WTC11 (cell line): Measurements from ENCODE around the gene JTB. TPM values are rescaled to one million over a fixed set of nuclear protein-coding genes. Genes with fewer than 3 reads are reported as not detected.

Source experiments
- ATAC-seq: fragments of 200-7000 bp; cut with Tn5 transposase; 2 replicates; pipeline ENCODE4 v1.10.0; 2021; ENCODE audit warnings: mild to moderate bottlenecking, moderate library complexity
- CTCF ChIA-PET: fragments of 300-600 bp; sonication (Branson Sonifier 250); formaldehyde crosslinking; loops from one replicate; lab custom pipeline; 2021; ENCODE audit warnings: antibody characterized with exemption; lab: Charles Lee
- POLR2A ChIA-PET: fragments of 350-600 bp; sonication (Branson Sonifier 250); formaldehyde crosslinking; loops from one replicate; lab custom pipeline; 2021; ENCODE audit warnings: antibody characterized with exemption; lab: Charles Lee
- DNase-seq: peaks from one replicate; pipeline ENCODE4 v3.0.0; 2021; ENCODE audit warnings: low spot score
- H3K27ac Mint-ChIP-seq: 2 replicates; pipeline ENCODE4 v1.8.0; 2021; ENCODE audit warnings: mixed read lengths
- H3K27me3 Mint-ChIP-seq: 2 replicates; pipeline ENCODE4 v1.8.0; 2021; ENCODE audit warnings: low read depth, mild to moderate bottlenecking, moderate library complexity, mixed read lengths
- H3K36me3 Mint-ChIP-seq: 2 replicates; pipeline ENCODE4 v1.8.0; 2021; ENCODE audit warnings: mixed read lengths
- H3K4me1 Mint-ChIP-seq: 2 replicates; pipeline ENCODE4 v1.8.0; 2022; ENCODE audit warnings: mixed read lengths
- H3K4me3 Mint-ChIP-seq: 2 replicates; pipeline ENCODE4 v1.8.0; 2021; ENCODE audit warnings: mild to moderate bottlenecking, moderate library complexity, mixed read lengths
- H3K9me3 Mint-ChIP-seq: 2 replicates; pipeline ENCODE4 v1.8.0; 2021; ENCODE audit warnings: mixed read lengths
- CREB1 ChIP-seq: sonication (generic); formaldehyde crosslinking; IDR thresholded peaks from 2 replicates; pipeline ENCODE4 v1.8.0; 2023; ENCODE audit warnings: mild to moderate bottlenecking, missing genetic modification reagents
- ETV6 ChIP-seq: sonication (generic); formaldehyde crosslinking; IDR thresholded peaks from 2 replicates; pipeline ENCODE4 v1.8.1; 2022; ENCODE audit warnings: mild to moderate bottlenecking, missing genetic modification reagents
- FOXP1 ChIP-seq: sonication (generic); formaldehyde crosslinking; IDR thresholded peaks from 2 replicates; pipeline ENCODE4 v1.8.0; 2022; ENCODE audit warnings: missing genetic modification reagents, mild to moderate bottlenecking, moderate library complexity, borderline replicate concordance
- JUN ChIP-seq: sonication (generic); formaldehyde crosslinking; IDR thresholded peaks from 2 replicates; pipeline ENCODE4 v1.8.0; 2023; ENCODE audit warnings: mild to moderate bottlenecking, missing genetic modification reagents
- KAT7 ChIP-seq: sonication (generic); formaldehyde crosslinking; IDR thresholded peaks from 2 replicates; pipeline ENCODE4 v1.8.1; 2023; ENCODE audit warnings: missing genetic modification reagents, mild to moderate bottlenecking, borderline replicate concordance
- MYBL2 ChIP-seq: sonication (generic); formaldehyde crosslinking; IDR thresholded peaks from 2 replicates; pipeline ENCODE4 v1.8.1; 2023; ENCODE audit warnings: mild to moderate bottlenecking, moderate library complexity, missing genetic modification reagents
- NFATC4 ChIP-seq: fragments of 250-450 bp; sonication (Bioruptor Pico); IDR thresholded peaks from 2 replicates; pipeline ENCODE4 v1.9.0; 2021; ENCODE audit warnings: mild to moderate bottlenecking
- NFYB ChIP-seq: sonication (generic); formaldehyde crosslinking; conservative IDR thresholded peaks from 2 replicates; pipeline ENCODE4 v1.8.0; 2022; ENCODE audit warnings: low read depth, missing genetic modification reagents
- NR3C1 ChIP-seq: sonication (generic); formaldehyde crosslinking; conservative IDR thresholded peaks from 2 replicates; pipeline ENCODE4 v1.8.1; 2023; ENCODE audit warnings: low read depth, mild to moderate bottlenecking, missing genetic modification reagents
- ZNF219 ChIP-seq: sonication (generic); formaldehyde crosslinking; IDR thresholded peaks from 2 replicates; pipeline ENCODE4 v1.8.0; 2023; ENCODE audit warnings: missing genetic modification reagents, mild to moderate bottlenecking, borderline replicate concordance
- ZNF423 ChIP-seq: fragments of 250-450 bp; sonication (Bioruptor Pico); IDR thresholded peaks from 2 replicates; pipeline ENCODE4 v2.1.2; 2022; ENCODE audit warnings: mild to moderate bottlenecking, moderate library complexity
- total RNA-seq: library from RNA; stranded (reverse); gene quantifications from 3 replicates; pipeline ENCODE4 v1.2.3, GENCODE V29; 2021
- TF ChIP-seq, protein P1 (sequence below): sonication (generic); formaldehyde crosslinking; IDR thresholded peaks from 2 replicates; pipeline ENCODE4 v1.8.1; 2023; ENCODE audit warnings: mild to moderate bottlenecking, missing genetic modification reagents, borderline replicate concordance
- TF ChIP-seq, protein P2 (sequence below): sonication (generic); formaldehyde crosslinking; IDR thresholded peaks from 2 replicates; pipeline ENCODE4 v1.8.0; 2022; ENCODE audit warnings: missing genetic modification reagents
- TF ChIP-seq, protein P3 (sequence below): sonication (generic); formaldehyde crosslinking; IDR thresholded peaks from 2 replicates; pipeline ENCODE4 v1.8.1; 2022; ENCODE audit warnings: mild to moderate bottlenecking, moderate library complexity, missing genetic modification reagents
- TF ChIP-seq, protein P4 (sequence below): fragments of 250-450 bp; sonication (Bioruptor Pico); conservative IDR thresholded peaks from 2 replicates; pipeline ENCODE4 v1.9.0; 2021; ENCODE audit warnings: mild to moderate bottlenecking
- TF ChIP-seq, protein P5 (sequence below): fragments of 200-600 bp; IDR thresholded peaks from 2 replicates; pipeline ENCODE4 v1.8.0; 2022; ENCODE audit warnings: antibody characterized with exemption
- TF ChIP-seq, protein P6 (sequence below): sonication (generic); formaldehyde crosslinking; IDR thresholded peaks from 2 replicates; pipeline ENCODE4 v1.8.0; 2022; ENCODE audit warnings: mild to moderate bottlenecking, missing genetic modification reagents
- TF ChIP-seq, protein P7 (sequence below): sonication (generic); formaldehyde crosslinking; IDR thresholded peaks from 2 replicates; pipeline ENCODE4 v1.8.0; 2022; ENCODE audit warnings: mild to moderate bottlenecking, missing genetic modification reagents

Gene JTB
- total RNA-seq, 1 experiment from 2014 or later, result 90.3 TPM

DNA sequence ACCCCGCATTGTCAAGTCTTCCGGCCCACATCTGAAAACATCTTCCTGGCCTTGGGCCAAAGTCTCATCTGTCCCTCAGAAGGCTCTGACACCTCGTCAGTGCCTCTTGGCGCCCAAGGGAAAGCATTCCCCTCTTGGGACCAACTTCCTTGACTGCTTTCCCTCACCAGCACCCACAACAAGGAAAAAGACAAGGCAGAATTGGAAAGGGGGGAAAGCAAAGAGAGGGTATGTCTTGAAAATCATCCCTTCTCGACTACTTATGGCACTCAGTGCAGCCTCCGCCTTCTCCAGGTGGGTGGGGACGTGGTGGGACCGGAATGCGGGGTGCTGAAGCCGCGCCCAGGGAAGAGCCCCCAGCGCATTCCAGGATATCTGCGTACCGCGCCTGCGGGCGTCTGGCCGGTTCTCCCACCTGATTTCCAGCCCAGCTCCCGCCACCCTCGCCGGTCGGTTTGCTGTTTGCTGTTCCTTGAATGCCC lies 13.6 kb downstream of the JTB start (continued):
- TF ChIP-seq, protein P1, sequence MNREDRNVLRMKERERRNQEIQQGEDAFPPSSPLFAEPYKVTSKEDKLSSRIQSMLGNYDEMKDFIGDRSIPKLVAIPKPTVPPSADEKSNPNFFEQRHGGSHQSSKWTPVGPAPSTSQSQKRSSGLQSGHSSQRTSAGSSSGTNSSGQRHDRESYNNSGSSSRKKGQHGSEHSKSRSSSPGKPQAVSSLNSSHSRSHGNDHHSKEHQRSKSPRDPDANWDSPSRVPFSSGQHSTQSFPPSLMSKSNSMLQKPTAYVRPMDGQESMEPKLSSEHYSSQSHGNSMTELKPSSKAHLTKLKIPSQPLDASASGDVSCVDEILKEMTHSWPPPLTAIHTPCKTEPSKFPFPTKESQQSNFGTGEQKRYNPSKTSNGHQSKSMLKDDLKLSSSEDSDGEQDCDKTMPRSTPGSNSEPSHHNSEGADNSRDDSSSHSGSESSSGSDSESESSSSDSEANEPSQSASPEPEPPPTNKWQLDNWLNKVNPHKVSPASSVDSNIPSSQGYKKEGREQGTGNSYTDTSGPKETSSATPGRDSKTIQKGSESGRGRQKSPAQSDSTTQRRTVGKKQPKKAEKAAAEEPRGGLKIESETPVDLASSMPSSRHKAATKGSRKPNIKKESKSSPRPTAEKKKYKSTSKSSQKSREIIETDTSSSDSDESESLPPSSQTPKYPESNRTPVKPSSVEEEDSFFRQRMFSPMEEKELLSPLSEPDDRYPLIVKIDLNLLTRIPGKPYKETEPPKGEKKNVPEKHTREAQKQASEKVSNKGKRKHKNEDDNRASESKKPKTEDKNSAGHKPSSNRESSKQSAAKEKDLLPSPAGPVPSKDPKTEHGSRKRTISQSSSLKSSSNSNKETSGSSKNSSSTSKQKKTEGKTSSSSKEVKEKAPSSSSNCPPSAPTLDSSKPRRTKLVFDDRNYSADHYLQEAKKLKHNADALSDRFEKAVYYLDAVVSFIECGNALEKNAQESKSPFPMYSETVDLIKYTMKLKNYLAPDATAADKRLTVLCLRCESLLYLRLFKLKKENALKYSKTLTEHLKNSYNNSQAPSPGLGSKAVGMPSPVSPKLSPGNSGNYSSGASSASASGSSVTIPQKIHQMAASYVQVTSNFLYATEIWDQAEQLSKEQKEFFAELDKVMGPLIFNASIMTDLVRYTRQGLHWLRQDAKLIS, result no peak
- TF ChIP-seq, all 79 proteins: peak for 8

DNA sequence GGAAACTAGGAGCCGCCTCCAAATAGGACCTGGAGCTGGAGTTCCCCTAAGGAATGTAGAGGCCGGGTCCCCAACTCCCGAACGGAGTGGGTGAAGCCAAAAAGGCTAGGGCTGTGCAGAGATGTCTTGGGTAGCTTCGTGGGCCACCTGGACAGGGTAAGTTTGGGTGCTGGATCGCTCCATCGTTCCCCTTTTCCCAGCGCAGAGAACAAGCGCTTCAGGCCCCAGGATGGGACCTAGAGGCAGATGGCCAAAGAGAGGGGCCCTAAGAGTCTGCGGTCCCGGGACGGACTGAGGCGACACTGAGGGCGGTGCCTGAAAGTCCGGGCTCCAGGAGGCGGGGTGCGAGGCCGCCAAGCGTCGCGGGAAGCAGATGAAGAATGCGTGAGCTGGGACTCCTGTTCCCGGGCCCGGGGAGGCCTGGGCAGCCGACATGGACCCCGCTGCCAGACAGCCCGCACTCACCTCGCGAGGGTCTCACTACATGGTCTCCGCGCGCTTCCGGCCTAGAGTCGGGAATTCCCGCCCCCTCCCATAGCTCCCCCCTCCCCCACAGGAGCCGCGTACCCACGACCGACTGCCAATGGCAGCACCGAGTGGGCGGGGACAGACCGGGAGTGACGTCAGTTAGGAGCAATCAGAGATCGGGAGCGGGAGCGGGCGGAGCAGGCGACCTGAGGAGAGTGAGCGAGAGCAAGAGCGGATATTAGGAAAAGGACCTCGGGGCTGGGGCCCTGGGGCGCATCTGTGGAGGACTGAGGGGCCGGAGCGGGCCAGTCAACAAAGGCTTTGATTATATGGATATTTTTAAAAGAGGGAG lies 14.2 kb downstream of the JTB start, which contains the start of gene SLC39A1:
SLC39A1 (minus strand) TSS at position 508 of the 820 bp plus-strand sequence. CDS start 822 bp downstream, outside the sequence.
- peaks cover 34% of the 10 kb centered on the region for H3K36me3 Mint-ChIP-seq
- peak within 1 kb of the TSS; percentile 100 for H3K27ac Mint-ChIP-seq
- no peaks in the 10 kb centered on the region for H3K27me3 Mint-ChIP-seq
- DNase-seq, result peak; percentile 100
- H3K4me1 Mint-ChIP-seq, result peaks cover 58% of the 10 kb centered on the region
- peaks cover 5% of the 10 kb centered on the region for H3K9me3 Mint-ChIP-seq
- H3K4me3 Mint-ChIP-seq, result peak within 1 kb of the TSS; percentile 92
- ChIA-PET CTCF (interaction anchor here (0.7 to 3.0 kb wide), 8 partner anchors 14 to 188 kb away, joined by 3 to 27 read pairs (median 4); partner anchors contain the start of genes DENND4B, JTB, RAB13 and SLC27A3), POLR2A (interaction anchor here (0.5 to 2.9 kb wide), 15 partner anchors 9 to 188 kb away, joined by 3 to 24 read pairs (median 5); partner anchors contain the start of genes DENND4B, GATAD2B, JTB and RAB13)
- ATAC-seq, result peak; percentile 61
- TF ChIP-seq CREB1 (no peak), KAT7 (no peak; the same call in 1 of the 2 replicates), NR3C1 (CRISPR knock-in tag) (peak; percentile 24; the same call in 1 of the 2 replicates), ZNF219 (CRISPR knock-in tag) (no peak), ZNF423 (CRISPR knock-in tag) (no peak), FOXP1 (CRISPR knock-in tag) (0 out of 2 replicates have a peak, but pooled peaks have one; percentile 80), NFYB (CRISPR knock-in tag) (peak; percentile 85), JUN (CRISPR knock-in tag) (peak; percentile 47; the same call in 1 of the 2 replicates), ETV6 (peak; percentile 20; the same call in 1 of the 2 replicates), NFATC4 (CRISPR knock-in tag) (no peak), MYBL2 (CRISPR knock-in tag) (peak; percentile 66)
- TF ChIP-seq, protein P2, sequence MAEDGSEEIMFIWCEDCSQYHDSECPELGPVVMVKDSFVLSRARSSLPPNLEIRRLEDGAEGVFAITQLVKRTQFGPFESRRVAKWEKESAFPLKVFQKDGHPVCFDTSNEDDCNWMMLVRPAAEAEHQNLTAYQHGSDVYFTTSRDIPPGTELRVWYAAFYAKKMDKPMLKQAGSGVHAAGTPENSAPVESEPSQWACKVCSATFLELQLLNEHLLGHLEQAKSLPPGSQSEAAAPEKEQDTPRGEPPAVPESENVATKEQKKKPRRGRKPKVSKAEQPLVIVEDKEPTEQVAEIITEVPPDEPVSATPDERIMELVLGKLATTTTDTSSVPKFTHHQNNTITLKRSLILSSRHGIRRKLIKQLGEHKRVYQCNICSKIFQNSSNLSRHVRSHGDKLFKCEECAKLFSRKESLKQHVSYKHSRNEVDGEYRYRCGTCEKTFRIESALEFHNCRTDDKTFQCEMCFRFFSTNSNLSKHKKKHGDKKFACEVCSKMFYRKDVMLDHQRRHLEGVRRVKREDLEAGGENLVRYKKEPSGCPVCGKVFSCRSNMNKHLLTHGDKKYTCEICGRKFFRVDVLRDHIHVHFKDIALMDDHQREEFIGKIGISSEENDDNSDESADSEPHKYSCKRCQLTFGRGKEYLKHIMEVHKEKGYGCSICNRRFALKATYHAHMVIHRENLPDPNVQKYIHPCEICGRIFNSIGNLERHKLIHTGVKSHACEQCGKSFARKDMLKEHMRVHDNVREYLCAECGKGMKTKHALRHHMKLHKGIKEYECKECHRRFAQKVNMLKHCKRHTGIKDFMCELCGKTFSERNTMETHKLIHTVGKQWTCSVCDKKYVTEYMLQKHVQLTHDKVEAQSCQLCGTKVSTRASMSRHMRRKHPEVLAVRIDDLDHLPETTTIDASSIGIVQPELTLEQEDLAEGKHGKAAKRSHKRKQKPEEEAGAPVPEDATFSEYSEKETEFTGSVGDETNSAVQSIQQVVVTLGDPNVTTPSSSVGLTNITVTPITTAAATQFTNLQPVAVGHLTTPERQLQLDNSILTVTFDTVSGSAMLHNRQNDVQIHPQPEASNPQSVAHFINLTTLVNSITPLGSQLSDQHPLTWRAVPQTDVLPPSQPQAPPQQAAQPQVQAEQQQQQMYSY (CRISPR knock-in tag), result 0 out of 2 replicates have a peak, but pooled peaks have one; percentile 10
- TF ChIP-seq, protein P3, sequence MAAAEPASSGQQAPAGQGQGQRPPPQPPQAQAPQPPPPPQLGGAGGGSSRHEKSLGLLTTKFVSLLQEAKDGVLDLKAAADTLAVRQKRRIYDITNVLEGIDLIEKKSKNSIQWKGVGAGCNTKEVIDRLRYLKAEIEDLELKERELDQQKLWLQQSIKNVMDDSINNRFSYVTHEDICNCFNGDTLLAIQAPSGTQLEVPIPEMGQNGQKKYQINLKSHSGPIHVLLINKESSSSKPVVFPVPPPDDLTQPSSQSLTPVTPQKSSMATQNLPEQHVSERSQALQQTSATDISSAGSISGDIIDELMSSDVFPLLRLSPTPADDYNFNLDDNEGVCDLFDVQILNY (CRISPR knock-in tag), result 0 out of 2 replicates have a peak, but pooled peaks have one; percentile 56
- TF ChIP-seq, protein P4, sequence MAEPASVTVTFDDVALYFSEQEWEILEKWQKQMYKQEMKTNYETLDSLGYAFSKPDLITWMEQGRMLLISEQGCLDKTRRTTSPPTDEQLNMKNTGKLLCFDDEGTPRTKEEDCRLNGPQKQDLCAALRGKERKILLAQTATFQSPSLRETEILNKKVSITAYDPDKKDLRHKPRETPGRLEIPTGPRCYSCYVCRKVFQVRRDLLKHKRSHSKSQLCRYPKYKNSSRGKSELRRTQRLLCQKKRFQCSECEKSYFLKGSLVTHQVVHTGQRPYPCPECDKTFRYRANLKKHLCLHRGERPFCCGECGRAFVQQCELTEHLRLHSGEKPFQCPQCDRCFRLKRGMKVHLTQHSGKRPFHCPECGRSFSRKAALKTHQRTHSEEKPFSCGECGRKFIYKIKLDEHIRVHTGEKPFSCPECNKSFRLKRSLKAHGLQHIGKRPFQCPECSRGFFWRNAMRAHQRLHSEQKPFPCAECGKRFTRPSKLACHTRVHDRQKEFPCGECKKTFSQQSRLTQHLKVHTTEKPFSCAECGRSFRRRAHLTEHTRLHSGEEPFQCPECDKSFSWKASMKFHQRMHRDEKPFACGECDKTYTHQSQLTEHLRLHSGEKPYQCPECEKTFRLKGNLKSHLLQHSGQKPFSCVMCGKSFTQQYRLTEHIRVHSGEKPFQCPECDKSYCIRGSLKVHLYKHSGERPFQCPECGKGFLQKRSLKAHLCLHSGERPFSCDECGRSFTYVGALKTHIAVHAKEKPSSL (CRISPR knock-in tag), result no peak
- TF ChIP-seq, protein P5, sequence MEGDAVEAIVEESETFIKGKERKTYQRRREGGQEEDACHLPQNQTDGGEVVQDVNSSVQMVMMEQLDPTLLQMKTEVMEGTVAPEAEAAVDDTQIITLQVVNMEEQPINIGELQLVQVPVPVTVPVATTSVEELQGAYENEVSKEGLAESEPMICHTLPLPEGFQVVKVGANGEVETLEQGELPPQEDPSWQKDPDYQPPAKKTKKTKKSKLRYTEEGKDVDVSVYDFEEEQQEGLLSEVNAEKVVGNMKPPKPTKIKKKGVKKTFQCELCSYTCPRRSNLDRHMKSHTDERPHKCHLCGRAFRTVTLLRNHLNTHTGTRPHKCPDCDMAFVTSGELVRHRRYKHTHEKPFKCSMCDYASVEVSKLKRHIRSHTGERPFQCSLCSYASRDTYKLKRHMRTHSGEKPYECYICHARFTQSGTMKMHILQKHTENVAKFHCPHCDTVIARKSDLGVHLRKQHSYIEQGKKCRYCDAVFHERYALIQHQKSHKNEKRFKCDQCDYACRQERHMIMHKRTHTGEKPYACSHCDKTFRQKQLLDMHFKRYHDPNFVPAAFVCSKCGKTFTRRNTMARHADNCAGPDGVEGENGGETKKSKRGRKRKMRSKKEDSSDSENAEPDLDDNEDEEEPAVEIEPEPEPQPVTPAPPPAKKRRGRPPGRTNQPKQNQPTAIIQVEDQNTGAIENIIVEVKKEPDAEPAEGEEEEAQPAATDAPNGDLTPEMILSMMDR, result no peak
- TF ChIP-seq, protein P6, sequence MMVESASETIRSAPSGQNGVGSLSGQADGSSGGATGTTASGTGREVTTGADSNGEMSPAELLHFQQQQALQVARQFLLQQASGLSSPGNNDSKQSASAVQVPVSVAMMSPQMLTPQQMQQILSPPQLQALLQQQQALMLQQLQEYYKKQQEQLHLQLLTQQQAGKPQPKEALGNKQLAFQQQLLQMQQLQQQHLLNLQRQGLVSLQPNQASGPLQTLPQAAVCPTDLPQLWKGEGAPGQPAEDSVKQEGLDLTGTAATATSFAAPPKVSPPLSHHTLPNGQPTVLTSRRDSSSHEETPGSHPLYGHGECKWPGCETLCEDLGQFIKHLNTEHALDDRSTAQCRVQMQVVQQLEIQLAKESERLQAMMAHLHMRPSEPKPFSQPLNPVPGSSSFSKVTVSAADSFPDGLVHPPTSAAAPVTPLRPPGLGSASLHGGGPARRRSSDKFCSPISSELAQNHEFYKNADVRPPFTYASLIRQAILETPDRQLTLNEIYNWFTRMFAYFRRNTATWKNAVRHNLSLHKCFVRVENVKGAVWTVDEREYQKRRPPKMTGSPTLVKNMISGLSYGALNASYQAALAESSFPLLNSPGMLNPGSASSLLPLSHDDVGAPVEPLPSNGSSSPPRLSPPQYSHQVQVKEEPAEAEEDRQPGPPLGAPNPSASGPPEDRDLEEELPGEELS (CRISPR knock-in tag), result peak; percentile 51; the same call in 1 of the 2 replicates
- TF ChIP-seq, protein P7, sequence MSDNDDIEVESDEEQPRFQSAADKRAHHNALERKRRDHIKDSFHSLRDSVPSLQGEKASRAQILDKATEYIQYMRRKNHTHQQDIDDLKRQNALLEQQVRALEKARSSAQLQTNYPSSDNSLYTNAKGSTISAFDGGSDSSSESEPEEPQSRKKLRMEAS (CRISPR knock-in tag), result peak; percentile 62; the same call in 1 of the 2 replicates
